GM23248 (cell line): ENCODE results near the gene OXSR1.

Experiments used
- EZH2 ChIP-seq: fragments of 200-600 bp; sonication (generic); IDR thresholded peaks from 2 replicates; pipeline ENCODE4 v1.6.1; 2018; ENCODE audit warnings: antibody characterized with exemption, mild to moderate bottlenecking; ENCODE audit not compliant: insufficient read depth, poor library complexity, severe bottlenecking
- EZH2phosphoT487 ChIP-seq: fragments of 200-600 bp; sonication (generic); IDR thresholded peaks from 2 replicates; pipeline ENCODE4 v1.6.1; 2018; ENCODE audit warnings: antibody characterized with exemption, moderate library complexity, mild to moderate bottlenecking, low read depth; ENCODE audit not compliant: insufficient read depth

DNA sequence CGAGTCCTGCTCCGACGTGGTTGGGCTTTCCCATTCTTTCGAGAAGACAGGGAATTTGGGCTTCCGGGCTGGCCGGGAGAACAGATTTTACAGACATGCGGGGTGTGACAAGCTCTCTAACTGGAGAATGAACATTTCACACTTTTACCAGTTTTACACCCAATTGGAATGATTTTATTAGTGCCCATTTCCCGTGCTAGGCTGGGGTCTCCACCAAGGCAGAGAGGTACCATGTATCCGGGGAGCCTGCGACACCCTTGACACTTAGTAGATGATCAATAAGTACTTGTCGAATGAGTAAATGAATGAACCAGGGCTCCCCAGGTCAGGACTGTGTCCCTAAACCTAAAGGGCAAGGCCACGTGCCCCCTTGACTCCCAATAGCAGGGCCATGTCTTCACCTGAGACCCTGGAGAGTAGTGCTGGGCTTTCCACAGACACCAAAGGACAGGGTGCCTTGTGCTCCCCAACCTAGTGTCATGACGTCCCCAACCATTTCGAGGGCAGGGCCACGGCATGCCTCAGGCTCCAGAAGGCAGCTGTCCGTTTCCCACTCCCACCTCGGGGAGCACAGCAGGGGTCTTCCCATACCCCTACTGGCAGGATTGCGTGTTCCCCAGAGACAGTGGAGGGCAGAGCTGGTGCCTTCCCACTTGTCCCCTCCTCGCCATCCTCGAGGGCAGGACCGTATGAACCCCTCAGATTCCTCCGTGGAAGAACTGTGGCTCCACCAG lies 27.6 kb upstream of the OXSR1 start:
- no peak for TF ChIP-seq EZH2
- no peak for TF ChIP-seq EZH2phosphoT487
